Measurements from ENCODE around the gene ATP11A.

The ATP11A gene

GRCh38 chr13:112903606-112904195, 213.9 kb downstream of the ATP11A start:
- no peaks in the 10 kb centered on the region for H3K36me3 ChIP-seq (replicated peaks; ENCODE audit: low read depth, low read length)
- 0 out of 2 replicates have a peak, but pooled peaks cover 6% of the 10 kb centered on the region for H3K9me3 ChIP-seq (ENCODE audit: insufficient read depth, low read length)
- H3K27me3 ChIP-seq (ENCODE audit: low read depth, low read length), result peaks cover 49% of the 10 kb centered on the region
- no peaks in the 10 kb centered on the region for H3K79me2 ChIP-seq (ENCODE audit: low read length)
- H3K27ac ChIP-seq (ENCODE audit: low read length), result no peak overlapping the region
- no peak overlapping the region for H3K4me2 ChIP-seq (ENCODE audit: low read length)
- TF ChIP-seq CTCF (IDR thresholded peaks at IDR 0.05; ENCODE audit: low read depth, low read length) (no peak), EZH2phosphoT487 (IDR thresholded peaks at IDR 0.05; ENCODE audit: low read depth) (no peak)
- H3K4me1 ChIP-seq (ENCODE audit: low read length), result no peaks in the 10 kb centered on the region
- H3K9ac ChIP-seq (ENCODE audit: low read length), result no peak overlapping the region
- no peak overlapping the region for H2AFZ ChIP-seq (ENCODE audit: low read depth, low read length)
- no peaks in the 10 kb centered on the region for H4K20me1 ChIP-seq (ENCODE audit: insufficient read depth, low read length)
- no peak overlapping the region for H3K4me3 ChIP-seq (ENCODE audit: low read length)

- Histone ChIP-seq H2AFZ (ENCODE audit: low read depth, low read length) (no peak overlapping the region), H3K4me2 (ENCODE audit: low read length) (no peak overlapping the region), H3K9me3 (ENCODE audit: insufficient read depth, low read length) (0 out of 2 replicates have a peak, but pooled peaks cover 6% of the 10 kb centered on the region), H3K79me2 (ENCODE audit: low read length) (no peaks in the 10 kb centered on the region), H4K20me1 (ENCODE audit: insufficient read depth, low read length) (no peaks in the 10 kb centered on the region), H3K27ac (ENCODE audit: low read length) (no peak overlapping the region), H3K4me3 (ENCODE audit: low read length) (no peak overlapping the region), H3K9ac (ENCODE audit: low read length) (no peak overlapping the region), H3K36me3 (replicated peaks; ENCODE audit: low read depth, low read length) (no peaks in the 10 kb centered on the region), H3K27me3 (ENCODE audit: low read depth, low read length) (peaks cover 52% of the 10 kb centered on the region), H3K4me1 (ENCODE audit: low read length) (no peaks in the 10 kb centered on the region)
- TF ChIP-seq EZH2phosphoT487 (IDR thresholded peaks at IDR 0.05; ENCODE audit: low read depth), result no peak
- TF ChIP-seq CTCF (IDR thresholded peaks at IDR 0.05; ENCODE audit: low read depth, low read length), result no peak
Observed at GRCh38 chr13:112904436-112904960, 214.7 kb downstream of the ATP11A start.

- Histone ChIP-seq H3K27ac (ENCODE audit: low read length) (no peak overlapping the region), H3K27me3 (ENCODE audit: low read depth, low read length) (peaks cover 50% of the 10 kb centered on the region), H3K36me3 (replicated peaks; ENCODE audit: low read depth, low read length) (no peaks in the 10 kb centered on the region), H2AFZ (ENCODE audit: low read depth, low read length) (no peak overlapping the region), H3K4me2 (ENCODE audit: low read length) (no peak overlapping the region), H3K4me1 (ENCODE audit: low read length) (no peaks in the 10 kb centered on the region), H3K4me3 (ENCODE audit: low read length) (no peak overlapping the region), H3K79me2 (ENCODE audit: low read length) (no peaks in the 10 kb centered on the region), H3K9me3 (ENCODE audit: insufficient read depth, low read length) (0 out of 2 replicates have a peak, but pooled peaks cover 6% of the 10 kb centered on the region), H3K9ac (ENCODE audit: low read length) (no peak overlapping the region), H4K20me1 (ENCODE audit: insufficient read depth, low read length) (no peaks in the 10 kb centered on the region)
- TF ChIP-seq CTCF (IDR thresholded peaks at IDR 0.05; ENCODE audit: low read depth, low read length) (no peak), EZH2phosphoT487 (IDR thresholded peaks at IDR 0.05; ENCODE audit: low read depth) (no peak)
Observed at GRCh38 chr13:112905086-112905485, 215.2 kb downstream of the ATP11A start.

- no peak overlapping the region for H2AFZ ChIP-seq (ENCODE audit: low read depth, low read length)
- TF ChIP-seq CTCF (IDR thresholded peaks at IDR 0.05; ENCODE audit: low read depth, low read length) (no peak), EZH2phosphoT487 (IDR thresholded peaks at IDR 0.05; ENCODE audit: low read depth) (no peak)
- H3K4me1 ChIP-seq (ENCODE audit: low read length), result no peaks in the 10 kb centered on the region
- no peak overlapping the region for H3K4me2 ChIP-seq (ENCODE audit: low read length)
- no peak overlapping the region for H3K9ac ChIP-seq (ENCODE audit: low read length)
- H4K20me1 ChIP-seq (ENCODE audit: insufficient read depth, low read length), result no peaks in the 10 kb centered on the region
- H3K27ac ChIP-seq (ENCODE audit: low read length), result no peak overlapping the region
- no peaks in the 10 kb centered on the region for H3K79me2 ChIP-seq (ENCODE audit: low read length)
- peaks cover 48% of the 10 kb centered on the region for H3K27me3 ChIP-seq (ENCODE audit: low read depth, low read length)
- no peaks in the 10 kb centered on the region for H3K36me3 ChIP-seq (replicated peaks; ENCODE audit: low read depth, low read length)
- H3K4me3 ChIP-seq (ENCODE audit: low read length), result no peak overlapping the region
- 0 out of 2 replicates have a peak, but pooled peaks cover 6% of the 10 kb centered on the region for H3K9me3 ChIP-seq (ENCODE audit: insufficient read depth, low read length)
Observed at GRCh38 chr13:112905619-112905989, 215.8 kb downstream of the ATP11A start.
